K562 (cell line): Measurements from ENCODE around the gene EZH1. TPM values are rescaled to one million over a fixed set of nuclear protein-coding genes. Genes with fewer than 3 reads are reported as not detected.

Experiments used
- ATAC-seq: fragments of 200-7000 bp; cut with Tn5 transposase; 3 replicates; pipeline ENCODE4 v1.9.1; 2020; ENCODE audit warnings: moderate library complexity
- BruUV-seq: library from RNA; stranded (reverse); fragments of 400-500 nt; replicated peaks from 2 replicates; lab custom pipeline; 2021; lab: Mats Ljungman, UMichigan
- CTCF ChIA-PET: fragments of 300-600 bp; formaldehyde crosslinking; extraction: SDS; loops from one replicate; lab custom pipeline; 2021; ENCODE audit warnings: low intra/inter-chr PET ratio; lab: Yijun Ruan, JAX
- POLR2A ChIA-PET: fragments of 300-600, 350-650 bp; sonication (Branson Sonifier 250); formaldehyde crosslinking; extraction: SDS; loops from one replicate; lab custom pipeline; 2021; ENCODE audit warnings: antibody characterized with exemption, inconsistent platforms; lab: Yijun Ruan, JAX
- DNase-seq, 4 experiments: peaks; one replicate each; pipeline versions ENCODE4 v3.0.0 to v3.0.0-alpha.2; 2011 to 2018; ENCODE audit warnings: low spot score in 3 of 4, mixed read lengths in 3 of 4; ENCODE audit errors: extremely low read depth in 1 of 4
- FAIRE-seq: peaks from 2 replicates; lab custom pipeline; 2011; peaks lifted over from hg19 to GRCh38; lab: Jason Lieb, UNC
- H2AFZ ChIP-seq: 2 replicates; pipeline ENCODE4 v1.6.0; 2011; ENCODE audit warnings: low read depth, low read length, control low read depth, inconsistent platforms
- H3K27ac ChIP-seq: fragments of 200-600 bp; 3 replicates; pipeline ENCODE4 v1.8.0; 2011; ENCODE audit warnings: low read depth, mild to moderate bottlenecking, control low read depth, inconsistent platforms, low read length, moderate library complexity, mixed read lengths; ENCODE audit errors: extremely low read depth
- H3K27me3 ChIP-seq, 2 experiments: fragments of 300-600 bp in 1 of 2; 2 replicates in 1 of 2; 3 replicates in 1 of 2; pipeline versions ENCODE4 v1.6.0 to v1.8.0; 2011; ENCODE audit warnings: inconsistent platforms in 2 of 2, low read length in 2 of 2, mild to moderate bottlenecking in 1 of 2, mixed read lengths in 1 of 2, moderate library complexity in 1 of 2; ENCODE audit not compliant: control insufficient read depth in 2 of 2, insufficient read depth in 2 of 2
- H3K36me3 ChIP-seq: fragments of 300-600 bp; 3 replicates; pipeline ENCODE4 v1.8.0; 2011; ENCODE audit warnings: mild to moderate bottlenecking, low read length, inconsistent platforms; ENCODE audit not compliant: control insufficient read depth, insufficient read depth
- H3K4me1 ChIP-seq, 2 experiments: fragments of 200-600 bp in 1 of 2; replicated peaks in 1 of 2; 2 replicates in 1 of 2; 3 replicates in 1 of 2; pipeline versions ENCODE4 v1.5.1 to v1.8.0; 2011; ENCODE audit warnings: inconsistent platforms in 2 of 2, low read length in 2 of 2, mild to moderate bottlenecking in 1 of 2, mixed read lengths in 1 of 2, moderate library complexity in 1 of 2; ENCODE audit not compliant: control insufficient read depth in 2 of 2, insufficient read depth in 2 of 2
- H3K4me2 ChIP-seq: 2 replicates; pipeline ENCODE4 v1.6.1; 2011; ENCODE audit warnings: low read length, control low read depth, inconsistent platforms, mixed read lengths; ENCODE audit not compliant: insufficient read depth
- H3K4me3 ChIP-seq: fragments of 200-600 bp; sonication (generic), shearing (Covaris generic); 2 replicates; pipeline ENCODE4 v1.5.1; 2016; ENCODE audit warnings: control low read depth, inconsistent platforms
- H3K79me2 ChIP-seq: fragments of 200-600 bp; 3 replicates; pipeline ENCODE4 v1.8.0; 2011; ENCODE audit warnings: low read length, inconsistent platforms; ENCODE audit not compliant: control insufficient read depth, insufficient read depth
- H3K9ac ChIP-seq, 2 experiments: 2 replicates each; pipeline versions ENCODE4 v1.6.0 to v1.6.1; 2011; ENCODE audit warnings: low read depth in 2 of 2, low read length in 2 of 2, control low read depth in 1 of 2, inconsistent platforms in 1 of 2, mild to moderate bottlenecking in 1 of 2, mixed read lengths in 1 of 2; ENCODE audit not compliant: insufficient read depth in 1 of 2
- H3K9me1 ChIP-seq: one replicate; pipeline ENCODE4 v1.6.0; 2011; ENCODE audit warnings: inconsistent platforms, mild to moderate bottlenecking, low read length, moderate library complexity; ENCODE audit not compliant: control insufficient read depth, insufficient read depth
- H3K9me3 ChIP-seq: replicated peaks from 2 replicates; pipeline ENCODE4 v1.5.1; 2011; ENCODE audit warnings: low read depth, low read length, inconsistent platforms; ENCODE audit not compliant: control insufficient read depth, insufficient read depth
- H4K20me1 ChIP-seq: replicated peaks from 2 replicates; pipeline ENCODE4 v1.6.1; 2011; ENCODE audit warnings: low read length, inconsistent platforms, mixed read lengths; ENCODE audit not compliant: control insufficient read depth, insufficient read depth
- CEBPG ChIP-seq, 3 experiments: fragments of 200-800 bp in 1 of 3; sonication (Bioruptor generic) in 1 of 3; sonication (generic) in 1 of 3; formaldehyde crosslinking in 1 of 3; IDR thresholded peaks in 2 of 3; conservative IDR thresholded peaks in 1 of 3; 2 replicates each; pipeline versions ENCODE4 v1.6.1 to v1.8.0; 2016 to 2022; ENCODE audit warnings: missing compliant biosample characterization in 2 of 3, missing genetic modification characterization in 2 of 3, mild to moderate bottlenecking in 1 of 3, missing genetic modification reagents in 1 of 3
- WGBS: fragments of 100-300 bp; shearing (Covaris generic); methylation state at CpG from one replicate; pipeline ENCODE4 v1.1.6; 2016; ENCODE audit warnings: low coverage, mixed read lengths; ENCODE audit not compliant: insufficient coverage; ENCODE audit errors: missing lambda C conversion rate; 5-methylcytosine and 5-hydroxymethylcytosine counted together
- in situ Hi-C: fragments of 300-500 bp; cut with MboI; formaldehyde crosslinking; loops from 4 replicates; pipeline ENCODE4 v1.15.0; 2018; ENCODE audit warnings: inconsistent platforms, mixed read lengths
- intact Hi-C: fragments of 100-400 bp; cut with micrococcal nuclease; formaldehyde crosslinking; loops from 2 replicates; pipeline ENCODE4 v1.14.2; 2022
- polyA plus RNA-seq, 8 experiments: library from polyadenylated mRNA; depleted of rRNA in 4 of 8; stranded (reverse) in 5 of 8; unstranded in 3 of 8; fragments of >200 nt; fragmentation: Nextera tagmentation in 2 of 8; fragmentation: Illumina TruSeq in 1 of 8; extraction: Ambion mirVana in 2 of 8; extraction: Trizol in 1 of 8; gene quantifications; 2 replicates each; pipeline versions ENCODE4 v1.2.1 to v1.2.3, GENCODE V29; 2011 to 2014; ENCODE audit warnings: inconsistent platforms in 1 of 8, missing spikeins in 1 of 8
- total RNA-seq, 7 experiments: library from RNA; depleted of rRNA in 6 of 7; stranded (reverse); fragments of >200 nt in 6 of 7; fragmentation: Illumina TruSeq in 2 of 7; extraction: Trizol in 2 of 7; gene quantifications; 2 replicates each; pipeline versions ENCODE4 v1.2.1 to v1.2.3, GENCODE V29; 2011 to 2021; ENCODE audit warnings: low replicate concordance in 1 of 7
- TF ChIP-seq, protein P1 (sequence below): fragments of 450-650 bp; IDR thresholded peaks from 2 replicates; pipeline ENCODE4 v1.6.1; 2016; ENCODE audit warnings: low read depth, mild to moderate bottlenecking, moderate library complexity
- TF ChIP-seq, protein P2 (sequence below), 2 experiments: fragments of 450-650 bp in 1 of 2; sonication (generic) in 1 of 2; formaldehyde crosslinking in 1 of 2; IDR thresholded peaks in 1 of 2; conservative IDR thresholded peaks in 1 of 2; 2 replicates each; pipeline versions ENCODE4 v1.6.1 to v1.8.1; 2016 to 2023; ENCODE audit warnings: mild to moderate bottlenecking in 2 of 2, moderate library complexity in 2 of 2, inconsistent platforms in 1 of 2, missing genetic modification reagents in 1 of 2

The EZH1 gene
- total and polyA plus RNA-seq, 9 of the 15 experiments (the other 6 are each of a cell fraction or from before 2014, with no cell fraction given) = 8.6 to 40.8 (median 22.9) TPM

DNA sequence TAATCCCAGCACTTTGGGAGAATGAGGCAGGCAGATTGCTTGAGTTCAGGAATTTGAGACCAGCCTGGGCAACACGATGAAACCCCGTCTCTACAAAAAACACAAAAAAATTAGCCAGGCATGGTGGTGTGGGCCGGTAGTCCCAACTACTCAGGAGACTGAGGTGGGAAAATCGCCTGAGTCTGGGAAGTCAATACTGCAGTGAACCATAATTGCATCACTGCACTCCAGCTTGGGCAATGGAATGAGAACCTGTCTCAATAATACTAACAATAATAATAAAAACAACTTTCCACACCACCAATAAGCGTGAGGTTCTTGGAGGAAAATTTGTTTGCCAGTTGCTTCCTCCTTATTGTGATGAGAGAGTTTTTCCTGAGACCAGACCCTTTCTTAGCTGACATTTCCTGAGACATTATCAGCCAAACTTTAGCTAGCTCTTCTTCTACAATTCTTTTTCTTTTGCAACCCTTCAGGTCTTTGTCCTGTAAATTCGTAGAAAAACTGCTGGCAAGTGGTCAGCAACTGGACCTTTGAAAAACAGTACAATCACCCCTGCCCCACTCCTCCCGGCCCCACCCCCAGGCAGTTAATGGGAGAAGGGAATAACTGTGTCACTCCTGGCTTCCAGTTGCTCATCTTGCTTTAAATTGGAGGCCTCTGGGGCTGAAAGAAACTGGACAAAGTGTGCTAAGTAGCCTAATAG lies 3.5 kb upstream of the EZH1 start:
- Histone ChIP-seq H3K4me1 (peaks cover 24 to 28% of the 10 kb centered on the region in 2 experiments; a peak in 4 of 5 replicates), H3K4me2 (no peak overlapping the region), H4K20me1 (peaks cover 3% of the 10 kb centered on the region; the same call in 1 of the 2 replicates), H3K4me3 (no peak overlapping the region), H3K36me3 (no peaks in the 10 kb centered on the region), H3K9ac (no peak overlapping the region), H3K9me3 (no peaks in the 10 kb centered on the region), H3K27me3 (no peaks in the 10 kb centered on the region), H2AFZ (no peak overlapping the region), H3K27ac (no peak overlapping the region), H3K79me2 (peaks cover 14% of the 10 kb centered on the region; the same call in 2 of the 3 replicates), H3K9me1 (no peaks in the 10 kb centered on the region)
- no peak for FAIRE-seq
- BruUV-seq = no TSS peak
- TF ChIP-seq, protein P1, sequence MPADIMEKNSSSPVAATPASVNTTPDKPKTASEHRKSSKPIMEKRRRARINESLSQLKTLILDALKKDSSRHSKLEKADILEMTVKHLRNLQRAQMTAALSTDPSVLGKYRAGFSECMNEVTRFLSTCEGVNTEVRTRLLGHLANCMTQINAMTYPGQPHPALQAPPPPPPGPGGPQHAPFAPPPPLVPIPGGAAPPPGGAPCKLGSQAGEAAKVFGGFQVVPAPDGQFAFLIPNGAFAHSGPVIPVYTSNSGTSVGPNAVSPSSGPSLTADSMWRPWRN = no peak
- no peak for TF ChIP-seq CEBPG (CRISPR knock-in tag; IDR thresholded peaks at IDR 0.05)
- peak; percentile 29; a peak in 1 of 4 replicates for TF ChIP-seq CEBPG (tag; conservative IDR thresholded peaks at IDR 0.05 in 1 of 2, IDR thresholded peaks at IDR 0.05 in 1 of 2)
- TF ChIP-seq, protein P2, sequence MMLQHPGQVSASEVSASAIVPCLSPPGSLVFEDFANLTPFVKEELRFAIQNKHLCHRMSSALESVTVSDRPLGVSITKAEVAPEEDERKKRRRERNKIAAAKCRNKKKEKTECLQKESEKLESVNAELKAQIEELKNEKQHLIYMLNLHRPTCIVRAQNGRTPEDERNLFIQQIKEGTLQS (IDR thresholded peaks at IDR 0.05) = peak; percentile 39; the same call in 1 of the 2 replicates
- TF ChIP-seq, protein P2 (CRISPR knock-in tag; conservative IDR thresholded peaks at IDR 0.05) = no peak
- no peak for ATAC-seq
- DNase-seq = no peak
- intact Hi-C loops (no loop called here), in situ Hi-C loops (no loop called here)
- WGBS = 25% methylated on average over 6 of the region's 7 CpGs
- ChIA-PET POLR2A (interaction anchor here (0.6 to 1.7 kb wide), 4 partner anchors 12 to 384 kb away, joined by 3 to 6 read pairs (median 4); no protein-coding TSS in a partner anchor), CTCF (no interaction called here)
